Inferior parietal cortex (tissue), 1 donor: ENCODE data around the gene TPK1.
"Not testable (repeated sequence)": the region's sequence is repeated elsewhere in the genome, so short reads cannot be mapped to it uniquely, and the experiment has no call there.

Experiments used
- DNase-seq: peaks from one replicate; pipeline ENCODE4 v3.0.0-alpha.2; 2016; ENCODE audit errors: extremely low spot score

TPK1 gene

DNA sequence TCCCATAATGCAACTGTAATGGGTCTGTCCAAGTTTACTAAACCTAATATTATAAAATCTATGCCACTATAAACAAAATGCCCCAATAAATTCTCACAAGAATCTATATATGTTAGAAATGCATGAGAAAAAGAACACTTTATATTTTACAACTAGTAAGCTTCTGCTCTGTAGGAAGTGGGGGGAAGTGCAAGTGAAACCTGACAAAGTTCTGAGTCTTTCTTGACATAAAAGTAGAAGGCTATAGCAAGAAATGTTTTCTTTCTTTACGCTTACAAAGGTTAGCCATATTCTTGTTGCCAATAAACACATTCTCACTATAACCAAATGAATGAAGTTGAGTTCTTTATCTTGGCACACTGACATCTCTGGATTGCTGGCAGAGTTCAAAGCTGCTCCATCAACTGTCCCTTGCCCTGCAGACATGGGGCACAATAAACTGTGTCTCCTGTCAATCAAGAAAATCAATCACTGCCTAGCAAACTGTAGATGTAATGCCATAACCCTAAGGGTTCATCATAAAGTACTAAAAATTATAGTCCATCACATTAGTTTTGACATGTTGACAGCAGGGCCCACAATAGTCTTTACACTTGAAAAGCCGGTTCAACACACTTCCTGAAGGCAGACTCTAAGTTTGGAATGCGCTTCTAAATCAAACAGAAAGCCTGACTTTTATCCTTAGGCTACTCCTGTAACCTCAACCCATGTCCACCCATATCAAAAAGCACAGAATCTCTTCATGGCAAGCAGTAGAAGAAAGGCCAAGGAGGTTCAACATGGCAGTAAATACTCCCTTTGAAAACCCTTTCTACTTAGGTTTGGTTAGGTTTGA, 58.6 kb downstream of the TPK1 start:
- DNase-seq: no peak

DNA sequence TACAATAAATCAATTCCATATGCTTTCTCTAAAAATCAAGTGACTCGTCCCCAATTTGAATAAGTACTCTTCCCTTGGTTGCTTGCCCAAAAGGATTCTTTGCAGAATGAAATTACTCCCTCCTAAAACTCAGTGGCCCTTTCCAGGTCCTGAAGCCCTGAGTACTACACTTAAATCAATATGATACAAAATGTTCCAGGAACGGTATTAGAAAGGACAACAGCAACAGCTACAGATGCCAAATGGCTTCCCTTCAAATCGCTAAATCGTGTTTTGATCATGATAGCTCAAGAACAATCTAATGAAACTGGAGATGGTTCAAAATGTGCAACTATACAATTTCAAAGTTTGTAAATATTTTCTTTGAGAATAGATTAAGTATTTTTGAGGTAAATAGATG, 59.4 kb downstream of the TPK1 start:
- DNase-seq: no peak

DNA sequence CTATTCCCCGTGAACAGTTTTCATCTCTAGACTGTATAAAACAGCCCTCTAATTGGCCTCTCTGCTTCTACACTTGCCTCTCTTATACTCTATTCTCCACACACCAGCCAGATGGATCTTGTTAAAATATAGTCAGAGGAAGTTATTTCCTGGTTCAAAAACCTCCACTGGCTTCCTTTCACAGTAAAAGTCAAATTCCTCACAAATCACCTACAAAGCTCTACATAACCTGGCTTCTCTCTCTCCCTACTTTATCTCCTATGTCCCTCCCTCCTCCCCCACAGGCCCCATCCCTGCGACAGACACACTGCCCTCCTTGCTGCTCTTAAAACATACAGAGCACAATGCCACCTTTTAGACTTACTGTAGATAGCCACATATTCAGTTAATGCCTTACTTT, 60.1 kb downstream of the TPK1 start:
- no peak for DNase-seq

DNA sequence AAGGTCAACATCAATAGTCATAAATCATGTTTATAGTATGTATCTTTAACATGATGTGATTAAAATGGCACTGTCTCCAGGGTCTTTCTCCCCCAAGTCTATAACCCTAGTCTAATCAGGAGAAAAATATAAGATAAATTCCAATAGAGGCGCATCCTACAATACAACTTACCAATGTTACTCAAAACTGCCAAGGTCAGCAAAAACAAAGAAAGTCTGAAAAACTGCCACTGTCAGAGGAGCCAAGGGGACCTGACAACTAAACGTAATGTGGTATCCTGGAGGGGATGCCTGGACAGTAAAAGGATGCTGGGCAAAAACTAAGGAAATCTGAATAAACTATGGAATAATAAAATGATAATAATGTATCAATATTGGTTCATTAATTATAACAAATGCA, 63.9 kb downstream of the TPK1 start:
- DNase-seq: no peak

DNA sequence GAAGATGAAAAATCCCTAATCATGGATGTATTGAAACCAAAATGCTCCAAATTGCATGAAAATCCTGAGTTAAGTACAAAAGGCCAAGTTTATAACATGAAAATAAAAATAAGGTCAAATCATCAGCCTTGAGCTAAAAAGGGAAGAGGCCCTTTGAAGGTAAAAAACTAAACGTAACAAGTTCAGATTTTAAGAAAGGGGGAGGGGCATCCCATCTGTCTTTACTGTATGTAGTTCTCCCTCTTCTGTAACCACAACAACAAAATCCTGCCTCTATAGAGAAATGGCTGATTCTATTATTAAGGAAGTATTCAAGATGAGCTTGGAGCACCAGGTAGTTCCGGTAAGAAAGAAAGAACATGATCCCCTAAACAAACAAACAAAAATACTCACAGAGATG, 64.7 kb downstream of the TPK1 start:
- DNase-seq: no peak

DNA sequence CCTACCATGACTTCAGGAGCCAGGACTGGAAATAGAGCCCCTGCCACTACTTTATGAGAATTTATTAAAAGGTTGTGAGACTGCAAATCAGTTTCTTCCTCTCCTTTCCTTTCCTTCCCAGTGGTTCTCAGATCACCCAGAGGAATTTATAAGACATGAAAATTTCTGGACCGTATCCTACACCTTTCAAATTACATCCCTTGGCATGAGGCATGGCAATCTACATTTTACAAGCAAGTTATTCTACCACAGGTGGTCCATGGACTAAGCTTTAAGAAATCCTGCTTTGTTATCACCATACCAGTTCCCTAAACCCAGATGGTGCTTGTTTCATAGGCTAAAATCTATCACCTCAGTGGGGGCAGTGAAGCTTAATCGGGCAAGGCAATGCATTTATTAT, 66.5 kb downstream of the TPK1 start:
- DNase-seq: no peak

DNA sequence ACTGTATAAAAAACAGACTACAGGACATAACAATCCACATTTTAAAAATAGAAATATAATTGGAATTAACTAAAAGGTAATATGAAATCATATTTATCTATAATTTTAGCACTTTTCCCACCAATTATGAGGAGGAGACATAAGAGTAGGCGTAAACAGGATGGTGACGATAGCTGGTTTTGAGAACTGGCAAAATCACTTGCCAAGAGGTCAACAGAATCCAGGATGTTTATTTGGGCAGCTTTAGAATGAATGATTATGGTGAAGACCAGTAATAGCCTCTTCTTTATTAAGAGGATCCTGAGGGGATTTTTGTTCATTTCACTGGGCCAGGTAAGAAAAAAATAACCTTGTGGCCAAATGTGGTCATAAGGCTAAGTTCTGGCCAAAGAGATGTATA, 67.2 kb downstream of the TPK1 start:
- DNase-seq: no peak

DNA sequence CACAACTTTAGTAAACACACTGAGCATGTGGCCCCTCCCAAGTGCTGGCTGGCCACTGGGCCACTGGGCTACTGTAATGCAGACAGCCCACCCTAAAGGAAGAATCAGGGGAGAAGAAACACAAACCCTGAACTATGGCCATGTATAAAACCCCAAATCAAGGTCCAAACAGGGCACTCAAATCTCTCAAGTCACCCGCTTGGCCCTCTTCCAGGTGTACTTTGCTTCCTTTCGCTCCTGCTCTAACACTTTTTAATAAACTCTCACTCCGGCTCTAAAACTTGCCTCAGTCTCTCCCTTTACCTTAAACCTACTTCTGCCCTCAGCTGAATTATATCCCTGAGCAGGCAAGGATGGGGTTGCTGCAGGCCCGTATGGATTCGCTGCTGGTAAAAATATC, 72.6 kb downstream of the TPK1 start:
- DNase-seq: no peak

DNA sequence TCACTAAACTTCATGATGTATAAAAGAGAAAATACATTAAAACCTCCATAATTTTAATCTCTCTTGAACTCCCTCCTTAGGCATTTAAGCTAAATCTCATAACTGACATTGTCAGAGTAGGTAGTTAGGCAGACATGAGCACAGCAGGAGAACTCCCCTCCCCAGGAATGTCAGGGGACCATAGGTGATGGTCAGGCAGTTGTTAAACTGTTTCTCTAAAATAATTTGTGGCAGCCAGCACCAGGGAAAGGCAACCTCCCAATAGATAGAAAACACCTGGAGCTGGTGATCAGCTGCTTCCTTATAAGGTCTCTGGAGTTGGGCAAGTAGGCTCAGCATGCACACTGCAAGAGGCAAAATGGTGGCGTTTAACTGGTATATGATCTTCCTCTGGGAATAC, 73.0 kb downstream of the TPK1 start:
- no peak for DNase-seq

DNA sequence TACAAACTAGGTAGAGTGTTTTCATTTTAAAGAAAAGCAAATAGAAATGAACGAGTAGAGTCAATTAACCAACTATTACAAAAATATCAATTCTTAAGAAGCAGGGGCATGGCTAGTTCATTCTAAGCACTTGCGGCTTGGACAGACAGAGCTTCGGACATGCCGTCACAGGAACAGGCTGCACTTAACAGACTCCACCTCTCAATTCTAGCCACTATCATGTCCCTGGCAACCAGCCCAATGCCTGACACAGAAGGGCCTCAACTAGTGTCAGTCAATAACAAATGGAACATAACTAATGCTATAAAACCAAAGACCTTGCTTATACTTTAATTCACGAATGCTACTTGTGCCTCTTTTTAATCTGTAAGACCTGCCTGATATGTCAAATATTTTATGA, 74.4 kb downstream of the TPK1 start:
- DNase-seq: no peak

DNA sequence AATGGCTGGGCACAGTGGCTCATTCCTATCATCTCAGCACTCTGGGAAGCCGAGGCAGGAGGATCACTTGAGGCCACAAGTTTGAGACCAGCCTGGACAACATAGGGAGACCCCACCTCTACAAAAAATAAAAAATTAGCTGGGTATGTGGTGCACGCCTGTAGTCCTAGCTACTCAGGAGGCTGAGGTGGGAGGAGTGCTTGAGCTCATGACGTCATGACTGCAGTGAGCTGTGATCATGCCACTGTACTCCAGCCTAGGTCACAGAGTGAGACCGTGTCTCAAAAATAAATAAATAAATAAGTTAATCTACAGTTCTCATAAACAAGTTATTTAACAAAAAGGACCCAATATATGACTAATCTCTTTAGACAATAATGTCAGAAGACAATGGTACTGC, 76.2 kb downstream of the TPK1 start:
- DNase-seq: no peak

DNA sequence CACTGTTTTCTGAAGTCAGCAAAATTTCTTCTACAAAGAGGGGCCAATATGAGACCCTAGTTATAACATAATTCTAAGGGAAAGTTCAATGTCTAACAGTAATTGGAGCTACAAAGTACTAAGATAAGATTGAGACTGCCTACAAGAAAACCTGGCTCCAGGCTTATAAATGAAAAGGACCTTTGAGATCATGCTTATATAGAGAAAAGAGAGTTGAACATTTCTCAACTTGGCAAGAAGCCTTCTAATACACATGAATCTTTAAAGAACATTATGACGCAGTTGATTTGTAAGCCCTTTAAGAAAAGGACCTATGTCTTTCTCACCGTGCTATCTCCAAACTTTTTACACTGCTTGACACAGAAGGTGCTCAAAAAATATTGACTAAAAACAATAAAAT, 87.9 kb downstream of the TPK1 start:
- DNase-seq: no peak

DNA sequence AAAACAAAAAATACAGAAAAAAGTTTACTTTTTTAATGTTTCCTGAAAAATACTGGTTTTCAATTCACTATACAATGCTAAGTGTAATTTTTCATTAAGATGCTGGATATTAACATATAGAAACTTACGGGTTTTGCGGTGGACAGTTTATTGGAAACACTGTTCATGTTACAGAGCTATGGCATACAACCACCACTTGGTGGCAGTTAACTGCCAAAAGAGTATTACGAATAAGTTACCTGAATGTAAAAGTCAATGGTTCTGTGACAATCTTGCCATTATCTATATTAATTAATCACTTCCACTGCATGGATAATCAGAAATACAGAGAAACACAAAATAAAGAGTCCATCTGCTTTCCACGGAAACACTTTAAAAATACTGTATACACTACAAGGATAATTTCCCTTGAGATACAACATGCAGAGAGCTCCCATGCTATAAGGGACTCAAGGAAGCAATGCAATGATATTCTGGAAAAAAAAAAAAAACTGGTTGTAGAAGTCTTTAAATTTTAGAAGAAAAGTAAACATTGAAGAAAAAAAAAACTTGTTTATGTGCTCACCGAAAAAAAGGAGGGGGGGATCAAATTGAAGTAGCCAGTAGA, 97.0 kb downstream of the TPK1 start:
- peak; percentile 48 for DNase-seq

DNA sequence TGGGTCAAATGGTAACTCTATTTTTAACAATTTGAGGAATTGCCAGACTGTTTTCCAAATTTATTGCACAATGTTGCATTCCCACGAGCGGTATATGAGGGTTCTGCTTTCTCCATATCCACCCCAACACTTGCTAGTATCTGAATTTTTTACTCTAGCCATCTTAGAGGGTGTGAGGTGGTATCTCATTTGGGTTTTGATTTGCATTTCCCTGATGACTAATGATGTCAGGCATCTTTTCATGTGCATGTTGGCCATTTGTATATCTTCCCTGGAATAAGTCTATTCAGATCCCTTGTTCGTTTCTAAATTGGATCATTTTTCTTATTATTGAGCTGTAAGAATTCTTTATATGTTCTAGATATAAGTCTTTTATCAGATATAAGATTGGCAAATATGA, 97.7 kb downstream of the TPK1 start:
- DNase-seq: no peak

DNA sequence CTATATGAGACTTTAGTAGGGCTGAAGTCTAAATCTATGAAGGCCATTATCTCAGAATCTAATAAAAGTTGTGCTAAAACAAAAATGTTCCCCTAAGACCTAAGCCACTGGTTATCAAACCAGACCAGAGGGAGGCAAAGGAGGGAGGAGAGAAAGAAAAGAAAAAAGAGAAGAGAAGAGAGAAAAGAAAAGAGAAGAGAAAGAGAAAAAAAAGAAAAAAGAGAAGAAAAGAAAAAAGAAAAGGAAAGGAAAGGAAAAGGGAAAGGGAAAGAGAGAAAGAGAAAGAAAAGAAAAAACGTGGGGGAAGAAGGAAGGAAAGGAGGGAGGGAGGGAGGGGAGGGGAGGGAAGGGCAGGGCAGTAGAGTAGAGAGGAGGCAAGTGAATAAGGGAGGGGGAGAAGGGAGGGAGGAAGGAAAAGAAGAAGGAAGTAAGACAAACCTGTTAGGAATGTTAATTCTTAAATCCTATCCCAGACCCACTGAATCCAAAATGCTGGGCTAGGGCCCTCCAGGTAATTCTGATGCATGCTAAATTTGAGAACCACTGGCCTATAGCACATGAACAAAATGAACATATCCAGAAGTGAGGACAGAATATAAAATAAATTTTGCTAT, 98.9 kb downstream of the TPK1 start:
- DNase-seq: no peak

DNA sequence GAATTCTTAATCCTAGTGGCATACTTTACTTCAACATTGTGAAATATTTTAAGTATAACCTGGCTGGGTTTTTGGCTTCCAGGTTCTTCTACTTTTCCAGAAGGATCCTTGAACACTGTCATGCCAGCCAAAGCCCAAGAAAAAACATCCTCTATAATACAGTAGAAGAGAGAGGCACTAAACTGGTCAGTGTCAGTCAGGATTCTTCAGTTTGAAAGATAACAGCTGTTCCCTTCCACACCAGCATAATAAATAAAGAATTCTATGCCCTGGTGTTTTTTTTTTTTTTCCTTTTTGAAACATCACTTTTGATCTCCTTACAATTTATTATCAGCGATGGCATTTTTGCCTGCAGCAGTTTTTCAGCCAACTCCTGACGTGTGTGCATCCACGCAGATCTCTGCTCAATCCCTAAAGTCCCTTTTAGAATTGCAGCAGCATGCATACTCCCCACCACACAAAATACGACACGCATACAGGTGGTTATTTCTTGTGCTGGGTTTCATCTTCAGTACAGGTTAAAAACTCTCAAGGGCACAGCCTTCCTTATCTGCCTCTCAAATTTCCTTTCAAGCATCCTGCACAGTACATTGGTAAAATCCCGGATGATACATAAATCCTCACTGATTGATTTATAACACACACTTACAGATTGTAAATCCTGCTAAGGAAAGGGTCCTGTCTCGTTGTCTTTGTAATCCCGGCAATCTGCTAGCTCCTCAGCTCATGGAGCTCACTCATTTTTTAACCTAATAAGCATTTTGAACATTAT, 100.2 kb downstream of the TPK1 start:
- no peak for DNase-seq

DNA sequence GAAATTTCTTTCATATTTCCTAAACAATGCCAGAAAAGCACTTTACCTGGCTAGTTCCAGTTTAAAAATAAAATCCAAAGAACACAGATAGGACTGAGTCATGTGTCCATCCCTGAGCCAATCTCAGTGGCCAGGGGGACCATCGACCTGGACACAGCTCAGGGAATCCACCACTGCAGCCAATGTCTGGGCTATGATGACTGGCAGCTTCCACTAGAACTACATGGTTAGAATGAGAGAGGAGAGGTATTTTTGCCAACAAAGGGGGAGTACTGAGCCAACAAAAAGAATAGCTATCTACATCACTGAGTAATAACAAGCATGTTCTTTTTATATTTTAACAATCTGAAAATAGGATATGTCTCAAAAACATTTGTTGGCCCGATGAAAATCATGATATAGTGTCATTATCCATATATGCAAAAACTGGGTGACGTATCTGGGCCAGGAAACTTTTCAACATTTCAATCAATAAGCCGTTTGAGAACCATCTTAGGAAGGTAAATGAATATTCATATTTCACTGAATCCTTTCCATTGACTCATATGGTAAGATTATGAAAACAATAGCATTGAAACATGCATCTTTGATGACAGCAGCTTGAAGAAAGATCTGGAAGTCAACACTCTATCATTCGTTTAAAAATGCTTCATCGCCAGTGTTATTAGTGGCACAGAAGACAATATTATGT, 104.0 kb downstream of the TPK1 start:
- DNase-seq: no peak

DNA sequence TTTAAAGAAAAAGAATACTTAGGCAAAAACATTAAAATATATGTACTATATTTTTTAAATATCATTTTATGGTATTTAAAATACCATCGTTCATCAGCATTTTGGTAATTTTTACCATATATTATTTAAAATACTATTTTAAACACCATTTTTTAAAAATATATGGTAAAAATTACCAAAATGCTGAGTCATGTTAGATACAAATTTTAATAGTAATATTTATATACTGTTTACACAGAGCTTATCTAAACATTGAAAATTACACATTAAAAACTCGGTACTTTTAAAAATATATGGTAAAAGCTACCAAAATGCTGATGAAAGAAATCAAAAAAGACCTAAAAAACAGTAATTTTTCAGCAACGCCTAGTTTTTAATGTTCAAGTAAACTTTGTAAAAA, 105.6 kb downstream of the TPK1 start:
- DNase-seq: no peak

DNA sequence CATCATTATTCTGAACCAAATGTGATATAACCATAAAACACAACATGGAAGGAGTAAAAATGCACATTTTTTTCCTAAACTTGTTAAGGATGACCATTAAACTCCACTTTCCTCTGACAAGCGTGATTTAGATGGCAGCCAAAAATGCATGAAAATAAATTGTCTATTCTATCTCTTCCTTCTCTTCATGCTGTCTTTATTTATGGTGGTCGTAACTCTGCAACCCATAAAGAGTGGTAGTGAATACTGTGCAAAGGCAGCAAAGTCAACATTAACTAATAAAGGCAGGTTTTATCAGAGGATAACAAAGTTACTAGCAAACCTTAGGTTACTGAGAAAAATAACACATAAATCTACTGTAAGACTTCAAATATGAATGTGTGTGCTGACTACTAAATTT, 106.6 kb downstream of the TPK1 start:
- DNase-seq: no peak

DNA sequence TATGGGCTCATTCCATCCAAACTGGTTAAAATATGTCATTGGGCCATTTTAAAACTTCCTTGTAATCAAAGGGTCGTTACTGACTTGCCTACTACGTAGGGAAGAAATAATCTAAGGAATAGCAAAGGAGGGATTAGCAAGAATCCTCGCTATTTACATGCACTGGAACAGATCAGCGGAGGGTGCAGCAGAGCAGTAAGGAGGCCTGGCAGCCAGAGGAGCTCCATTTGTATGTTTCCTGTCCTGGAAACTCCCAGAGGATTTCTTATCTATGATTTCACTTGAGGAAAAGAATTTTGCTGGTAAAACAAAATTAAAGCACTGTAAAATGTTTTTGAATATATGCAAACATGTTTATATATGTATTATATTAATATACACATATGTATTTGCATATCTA, 107.3 kb downstream of the TPK1 start:
- DNase-seq: no peak

DNA sequence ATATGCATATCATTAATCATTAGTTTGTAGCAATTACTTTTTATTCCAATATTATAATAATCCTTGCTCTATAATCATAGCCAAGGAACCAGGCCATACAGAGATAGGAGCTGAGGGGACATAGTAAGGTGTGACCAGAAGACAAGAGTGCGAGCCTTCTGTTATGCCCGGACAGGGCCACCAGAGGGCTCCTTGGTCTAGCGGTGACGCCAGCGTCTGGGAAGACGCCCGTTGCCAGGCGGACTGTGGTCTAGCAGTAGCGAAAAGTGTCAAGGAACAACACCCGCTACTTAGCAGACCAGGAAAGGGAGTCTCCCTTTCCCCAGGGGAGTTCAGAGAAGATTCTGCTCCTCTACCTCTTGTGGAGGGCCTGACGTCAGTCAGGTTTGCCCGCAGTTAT, 109.0 kb downstream of the TPK1 start:
- DNase-seq: not testable (repeated sequence)

DNA sequence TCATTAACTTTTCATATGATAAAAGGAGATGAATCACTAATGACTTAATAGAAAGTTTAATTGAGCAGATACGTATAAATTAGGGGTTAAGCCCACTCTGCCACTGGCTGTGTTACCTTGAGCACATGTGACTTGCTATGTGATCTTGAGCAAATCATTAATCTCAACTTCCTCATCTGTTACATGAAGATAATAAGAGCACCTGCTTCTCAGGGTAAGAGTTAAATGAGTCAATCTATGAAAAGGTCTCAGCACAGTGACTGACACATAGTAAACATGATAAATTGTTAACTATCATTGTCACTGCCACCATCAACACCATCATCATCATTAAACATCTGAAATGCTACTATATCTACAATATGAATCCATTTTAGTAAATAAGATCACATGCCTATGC, 110.8 kb downstream of the TPK1 start:
- no peak for DNase-seq
